Measurements from ENCODE around the gene LGALS4. TPM values are rescaled to one million over a fixed set of nuclear protein-coding genes. Genes with fewer than 3 reads are reported as not detected.

The LGALS4 gene
- total and polyA plus RNA-seq, 2 experiments from 2014 or later: 0.19 TPM; not detected in 1

DNA sequence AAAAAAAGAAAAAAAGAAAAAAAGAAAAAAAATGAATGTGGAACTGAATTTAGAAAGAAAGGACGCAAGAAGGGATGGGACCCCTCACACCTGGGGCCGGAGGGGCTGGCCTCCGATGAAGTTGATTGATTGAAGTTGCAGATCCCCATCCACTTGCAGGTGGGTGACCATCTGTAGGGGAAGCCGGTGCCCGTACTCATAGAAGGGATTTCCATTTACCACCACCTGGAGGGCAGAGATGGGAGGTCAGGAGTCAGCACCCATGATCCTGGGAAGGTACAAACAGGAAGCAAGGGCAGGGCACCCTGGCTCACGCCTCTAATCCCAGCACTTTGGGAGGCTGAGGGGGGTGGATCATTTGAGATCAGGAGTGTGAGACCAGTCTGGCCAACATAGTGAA is 6.4 kb downstream of the LGALS4 start:
- Histone ChIP-seq H3K4me2 (ENCODE audit: unreplicated experiment) (no peak overlapping the region), H3F3A (ENCODE audit: insufficient read depth) (no peaks in the 10 kb centered on the region), H3K27me3 (replicated peaks; ENCODE audit: insufficient read depth) (no peaks in the 10 kb centered on the region), H3K27ac (no peak overlapping the region), H3K9me2 (ENCODE audit: insufficient read depth) (no peaks in the 10 kb centered on the region), H4K20me1 (ENCODE audit: insufficient read depth) (no peaks in the 10 kb centered on the region), H3K36me3 (ENCODE audit: low read depth) (no peaks in the 10 kb centered on the region), H2AFZ (no peak overlapping the region), H3K79me2 (ENCODE audit: insufficient read depth) (no peaks in the 10 kb centered on the region), H3K4me3 (no peak overlapping the region), H3K9me3 (ENCODE audit: low read depth) (no peaks in the 10 kb centered on the region), H3K9ac (no peak overlapping the region), H3K4me1 (ENCODE audit: insufficient read depth) (no peaks in the 10 kb centered on the region)
- in situ Hi-C loops (cut with MboI): no loop called here
- no peak for TF ChIP-seq EZH2 (IDR thresholded peaks at IDR 0.05; ENCODE audit: insufficient read depth, poor library complexity, severe bottlenecking)
- 93 to 95% methylated on average over 6 of the region's 6 CpGs for WGBS, 2 experiments (ENCODE audit: low coverage in 1 of 2, low lambda C conversion rate in 2 of 2, missing lambda C conversion rate in 2 of 2)
- no peak for DNase-seq

DNA sequence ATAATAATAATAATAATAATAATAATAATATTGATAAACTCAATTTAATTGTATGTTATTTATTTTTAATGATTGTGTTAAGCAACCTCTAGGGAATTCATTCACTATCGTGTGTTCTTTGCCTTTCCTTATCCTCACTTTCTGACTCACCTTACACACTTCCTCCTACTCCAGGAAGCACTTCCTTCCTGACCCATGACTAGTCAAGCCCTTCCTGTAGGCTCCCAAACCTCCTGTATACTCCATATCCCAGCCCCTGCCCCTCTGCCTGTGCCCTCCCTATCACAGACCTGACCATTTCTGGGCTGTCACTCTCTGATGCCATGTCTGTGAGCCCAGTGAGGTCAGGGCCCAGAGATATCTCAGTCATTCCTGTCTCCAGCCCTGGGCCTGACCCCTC is 7.6 kb downstream of the LGALS4 start:
- Histone ChIP-seq H3K9me3 (ENCODE audit: low read depth) (no peaks in the 10 kb centered on the region), H3K9ac (no peak overlapping the region), H3K4me3 (no peak overlapping the region), H3F3A (ENCODE audit: insufficient read depth) (no peaks in the 10 kb centered on the region), H3K27ac (no peak overlapping the region), H4K20me1 (ENCODE audit: insufficient read depth) (no peaks in the 10 kb centered on the region), H3K36me3 (ENCODE audit: low read depth) (no peaks in the 10 kb centered on the region), H3K4me1 (ENCODE audit: insufficient read depth) (no peaks in the 10 kb centered on the region), H3K27me3 (replicated peaks; ENCODE audit: insufficient read depth) (no peaks in the 10 kb centered on the region), H2AFZ (peak overlapping the region; percentile 35; the same call in 1 of the 2 replicates), H3K4me2 (ENCODE audit: unreplicated experiment) (no peak overlapping the region), H3K9me2 (ENCODE audit: insufficient read depth) (peaks cover 4% of the 10 kb centered on the region; the same call in 1 of the 2 replicates), H3K79me2 (ENCODE audit: insufficient read depth) (no peaks in the 10 kb centered on the region)
- 78 to 93% methylated on average over 1 of the region's 1 CpG for WGBS, 2 experiments (ENCODE audit: low coverage in 1 of 2, low lambda C conversion rate in 2 of 2, missing lambda C conversion rate in 2 of 2)
- no peak for TF ChIP-seq EZH2 (IDR thresholded peaks at IDR 0.05; ENCODE audit: insufficient read depth, poor library complexity, severe bottlenecking)
- no peak for TF ChIP-seq EZH2phosphoT487 (IDR thresholded peaks at IDR 0.05; ENCODE audit: insufficient read depth, low read depth)
- in situ Hi-C loops (cut with MboI): no loop called here
- no peak for DNase-seq

DNA sequence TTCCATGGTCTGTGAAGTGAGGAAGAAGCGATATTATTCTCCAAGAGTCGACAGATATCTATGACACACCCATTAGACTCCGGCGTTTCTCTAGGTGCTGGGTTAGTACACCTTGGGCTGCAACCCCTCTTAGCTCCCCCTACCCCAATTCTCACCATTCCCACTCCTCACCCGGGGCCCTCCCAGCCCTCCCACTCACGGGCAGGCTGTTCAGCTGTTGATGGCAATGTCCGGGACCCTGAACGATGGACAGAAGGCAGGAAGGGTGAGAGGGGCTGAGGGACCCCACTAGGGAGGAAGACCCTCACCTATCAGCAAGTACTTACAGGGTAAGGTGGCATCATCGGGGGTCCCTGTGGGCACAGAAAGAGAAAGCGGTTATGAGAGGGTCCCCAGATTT is 9.2 kb downstream of the LGALS4 start:
- H3K9me3 ChIP-seq (ENCODE audit: low read depth): no peaks in the 10 kb centered on the region
- H3K4me1 ChIP-seq (ENCODE audit: insufficient read depth): peaks cover 8% of the 10 kb centered on the region
- H2AFZ ChIP-seq: no peak overlapping the region
- no peaks in the 10 kb centered on the region for H4K20me1 ChIP-seq (ENCODE audit: insufficient read depth)
- in situ Hi-C loops (cut with MboI): no loop called here
- H3K79me2 ChIP-seq (ENCODE audit: insufficient read depth): no peaks in the 10 kb centered on the region
- no peaks in the 10 kb centered on the region for H3K36me3 ChIP-seq (ENCODE audit: low read depth)
- no peak overlapping the region for H3K9ac ChIP-seq
- H3K27me3 ChIP-seq (replicated peaks; ENCODE audit: insufficient read depth): no peaks in the 10 kb centered on the region
- H3K4me3 ChIP-seq: no peak overlapping the region
- peaks cover 4% of the 10 kb centered on the region; the same call in 1 of the 2 replicates for H3K9me2 ChIP-seq (ENCODE audit: insufficient read depth)
- DNase-seq: no peak
- H3K27ac ChIP-seq: no peak overlapping the region
- 79 to 93% methylated on average over 10 of the region's 10 CpGs for WGBS, 2 experiments (ENCODE audit: low coverage in 1 of 2, low lambda C conversion rate in 2 of 2, missing lambda C conversion rate in 2 of 2)
- TF ChIP-seq EZH2 (IDR thresholded peaks at IDR 0.05; ENCODE audit: insufficient read depth, poor library complexity, severe bottlenecking): no peak
- TF ChIP-seq EZH2phosphoT487 (IDR thresholded peaks at IDR 0.05; ENCODE audit: insufficient read depth, low read depth): no peak
- no peaks in the 10 kb centered on the region for H3F3A ChIP-seq (ENCODE audit: insufficient read depth)
- no peak overlapping the region for H3K4me2 ChIP-seq (ENCODE audit: unreplicated experiment)

DNA sequence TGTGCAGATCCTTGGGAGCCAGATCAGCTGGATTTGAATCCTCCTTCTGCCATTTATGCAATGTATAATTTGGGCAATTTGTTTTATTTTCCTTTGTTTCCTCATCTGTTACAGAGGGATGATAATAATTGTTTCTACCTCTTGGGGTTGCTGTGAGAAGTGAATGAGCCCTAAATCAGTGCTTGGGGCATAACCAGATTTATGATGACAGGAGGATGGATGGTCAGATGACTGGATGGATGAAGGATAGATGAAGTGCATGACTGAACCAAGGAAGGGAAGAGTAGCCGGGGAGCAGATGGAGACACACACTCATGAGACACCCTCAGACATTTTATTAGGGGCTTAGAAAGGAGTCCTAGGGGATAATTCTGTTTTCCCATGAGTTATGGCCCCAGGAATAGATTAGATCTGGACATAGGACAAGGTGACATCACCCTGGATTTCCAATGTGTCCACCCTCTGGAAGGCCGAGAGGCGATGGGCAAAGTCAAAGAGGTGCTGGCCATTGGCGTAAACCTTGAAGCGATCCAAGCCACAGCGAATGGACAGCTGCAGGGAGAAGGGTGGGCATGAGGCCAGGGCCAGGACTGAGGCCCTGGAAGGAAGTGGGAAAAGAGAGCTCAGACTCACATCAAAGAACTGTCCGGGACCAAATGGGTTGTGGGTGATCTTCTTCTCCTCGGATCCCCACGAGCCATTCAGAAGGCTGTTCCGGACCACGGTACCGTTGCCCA is 11.2 kb downstream of the LGALS4 start:
- Histone ChIP-seq H3K27me3 (replicated peaks; ENCODE audit: insufficient read depth) (no peaks in the 10 kb centered on the region), H3K4me1 (ENCODE audit: insufficient read depth) (peaks cover 8% of the 10 kb centered on the region), H3K9me3 (ENCODE audit: low read depth) (no peaks in the 10 kb centered on the region), H3K4me3 (no peak overlapping the region), H3K36me3 (ENCODE audit: low read depth) (no peaks in the 10 kb centered on the region), H3K9me2 (ENCODE audit: insufficient read depth) (peaks cover 4% of the 10 kb centered on the region; the same call in 1 of the 2 replicates), H3K4me2 (ENCODE audit: unreplicated experiment) (no peak overlapping the region), H2AFZ (no peak overlapping the region), H3K27ac (no peak overlapping the region), H3F3A (ENCODE audit: insufficient read depth) (no peaks in the 10 kb centered on the region), H3K79me2 (ENCODE audit: insufficient read depth) (no peaks in the 10 kb centered on the region), H4K20me1 (ENCODE audit: insufficient read depth) (no peaks in the 10 kb centered on the region), H3K9ac (no peak overlapping the region)
- in situ Hi-C loops (cut with MboI): no loop called here
- TF ChIP-seq EZH2 (IDR thresholded peaks at IDR 0.05; ENCODE audit: insufficient read depth, poor library complexity, severe bottlenecking) (no peak), EZH2phosphoT487 (IDR thresholded peaks at IDR 0.05; ENCODE audit: insufficient read depth, low read depth) (no peak)
- no peak for DNase-seq
- WGBS, 2 experiments (ENCODE audit: low coverage in 1 of 2, low lambda C conversion rate in 2 of 2, missing lambda C conversion rate in 2 of 2): 89 to 91% methylated on average over 12 of the region's 12 CpGs
